Endothelial cell of umbilical vein (primary cell): ENCODE data around the gene GPR160. TPM values are rescaled to one million over a fixed set of nuclear protein-coding genes. Genes with fewer than 3 reads are reported as not detected.

Source experiments
- BruUV-seq: library from RNA; stranded (reverse); fragments of 400-500 nt; replicated peaks from 2 replicates; lab custom pipeline; 2021; lab: Mats Ljungman, UMichigan
- CTCF ChIA-PET: fragments of 300-600, 350-600 bp; sonication (Branson Sonifier 250); formaldehyde crosslinking; loops from one replicate; lab custom pipeline; 2021; ENCODE audit warnings: antibody characterized with exemption, inconsistent platforms; lab: Charles Lee
- POLR2A ChIA-PET: fragments of 300-600, 350-600 bp; sonication (Branson Sonifier 250); formaldehyde crosslinking; loops from one replicate; lab custom pipeline; 2021; ENCODE audit warnings: antibody characterized with exemption, inconsistent platforms; lab: Charles Lee
- DNase-seq: peaks from one replicate; pipeline ENCODE4 v3.0.0-alpha.2; 2011; ENCODE audit warnings: low read depth, low spot score
- FAIRE-seq: peaks from 2 replicates; lab custom pipeline; 2011; peaks lifted over from hg19 to GRCh38; lab: Jason Lieb, UNC
- H2AFZ ChIP-seq: 2 replicates; pipeline ENCODE4 v1.6.0; 2012; ENCODE audit warnings: low read depth, low read length, control low read depth, inconsistent platforms
- H3K27ac ChIP-seq: 2 replicates; pipeline ENCODE4 v1.5.1; 2011; ENCODE audit warnings: low read depth, mild to moderate bottlenecking, control low read depth, low read length, moderate library complexity; ENCODE audit not compliant: insufficient read depth
- H3K27me3 ChIP-seq, 2 experiments: 2 replicates each; pipeline versions ENCODE4 v1.6.0 to v1.6.1; 2011; ENCODE audit warnings: low read length in 2 of 2, mixed read lengths in 1 of 2; ENCODE audit not compliant: control insufficient read depth in 2 of 2, insufficient read depth in 2 of 2
- H3K36me3 ChIP-seq, 2 experiments: 2 replicates in 1 of 2; 3 replicates in 1 of 2; pipeline ENCODE4 v1.5.1; 2011; ENCODE audit warnings: low read length in 2 of 2, mild to moderate bottlenecking in 1 of 2, moderate library complexity in 1 of 2; ENCODE audit not compliant: control insufficient read depth in 2 of 2, insufficient read depth in 2 of 2; ENCODE audit errors: extremely low read depth in 1 of 2
- H3K4me1 ChIP-seq: 3 replicates; pipeline ENCODE4 v1.5.1; 2011; ENCODE audit warnings: mild to moderate bottlenecking, low read length; ENCODE audit not compliant: control insufficient read depth, insufficient read depth; ENCODE audit errors: extremely low read depth
- H3K4me2 ChIP-seq: 2 replicates; pipeline ENCODE4 v1.6.1; 2011; ENCODE audit warnings: low read length, control low read depth, mixed read lengths; ENCODE audit not compliant: insufficient read depth
- H3K4me3 ChIP-seq, 3 experiments: fragments of 200-600 bp in 1 of 3; sonication (generic), shearing (Covaris generic) in 1 of 3; replicated peaks in 1 of 3; 2 replicates each; pipeline ENCODE4 v1.5.1; 2011 to 2016; ENCODE audit warnings: control low read depth in 3 of 3, low read length in 3 of 3, mild to moderate bottlenecking in 2 of 3, inconsistent platforms in 1 of 3, low read depth in 1 of 3, moderate library complexity in 1 of 3; ENCODE audit not compliant: insufficient read depth in 1 of 3
- H3K79me2 ChIP-seq: 2 replicates; pipeline ENCODE4 v1.6.0; 2012; ENCODE audit warnings: low read length, inconsistent platforms; ENCODE audit not compliant: control insufficient read depth, insufficient read depth
- H3K9ac ChIP-seq: replicated peaks from 2 replicates; pipeline ENCODE3; 2011; ENCODE audit warnings: low read length, control low read depth; ENCODE audit not compliant: insufficient read depth; ENCODE audit errors: extremely low read depth
- H3K9me1 ChIP-seq: replicated peaks from 3 replicates; pipeline ENCODE4 v1.6.0; 2011; ENCODE audit warnings: mild to moderate bottlenecking, low read length; ENCODE audit not compliant: control insufficient read depth, insufficient read depth; ENCODE audit errors: extremely low read depth
- H3K9me3 ChIP-seq: replicated peaks from 2 replicates; pipeline ENCODE4 v1.5.1; 2012; ENCODE audit warnings: low read length, inconsistent platforms; ENCODE audit not compliant: control insufficient read depth, insufficient read depth
- H4K20me1 ChIP-seq: replicated peaks from 2 replicates; pipeline ENCODE3; 2011; ENCODE audit warnings: mild to moderate bottlenecking, low read length; ENCODE audit not compliant: control insufficient read depth, insufficient read depth; ENCODE audit errors: extremely low read depth
- EZH2 ChIP-seq: IDR thresholded peaks from 2 replicates; pipeline ENCODE4 v1.6.1; 2012; ENCODE audit warnings: borderline replicate concordance, low read depth, mild to moderate bottlenecking, moderate library complexity, low read length, inconsistent platforms; ENCODE audit not compliant: severe bottlenecking
- FOS ChIP-seq: IDR thresholded peaks from 2 replicates; pipeline ENCODE4 v1.6.1; 2011; ENCODE audit warnings: mild to moderate bottlenecking, low read length, moderate library complexity, borderline replicate concordance; ENCODE audit not compliant: insufficient read depth
- GATA2 ChIP-seq: IDR thresholded peaks from 2 replicates; pipeline ENCODE4 v1.7.0; 2011; ENCODE audit warnings: low read depth, mild to moderate bottlenecking, moderate library complexity, mixed read lengths, low read length; ENCODE audit not compliant: insufficient read length, insufficient read depth
- JUN ChIP-seq: IDR thresholded peaks from 2 replicates; pipeline ENCODE4 v1.6.1; 2011; ENCODE audit warnings: borderline replicate concordance, low read depth; ENCODE audit not compliant: insufficient read length, insufficient read depth
- MAX ChIP-seq: IDR thresholded peaks from 2 replicates; pipeline ENCODE4 v1.6.1; 2011; ENCODE audit not compliant: insufficient read depth, insufficient read length
- MYC ChIP-seq: IDR thresholded peaks from one replicate; pipeline ENCODE4 v1.6.1; 2011; ENCODE audit warnings: mild to moderate bottlenecking, low read depth, low read length
- POLR2A ChIP-seq: IDR thresholded peaks from 2 replicates; pipeline ENCODE4 v1.6.1; 2012; ENCODE audit warnings: low read depth, mild to moderate bottlenecking, control low read depth, low read length
- POLR2AphosphoS5 ChIP-seq: IDR thresholded peaks from 2 replicates; pipeline ENCODE4 v1.6.1; 2012; ENCODE audit warnings: low read depth, mild to moderate bottlenecking, control low read depth, low read length, moderate library complexity; ENCODE audit not compliant: insufficient read depth
- dilution Hi-C: fragments of 300-500 bp; cut with MboI; formaldehyde crosslinking; loops from one replicate; pipeline ENCODE4 v1.15.0; 2019; ENCODE audit warnings: low sequenced_read_pairs; ENCODE audit not compliant: extremely low pct_ligation_motif_present
- intact Hi-C: fragments of 100-400 bp; cut with micrococcal nuclease; formaldehyde crosslinking; loops from one replicate; pipeline ENCODE4 v1.10.0; 2022
- polyA plus RNA-seq, 4 experiments: library from polyadenylated mRNA; depleted of rRNA in 3 of 4; stranded (reverse) in 3 of 4; unstranded in 1 of 4; fragments of >200 nt; gene quantifications; 2 replicates each; pipeline versions ENCODE4 v1.2.1 to v1.2.3, GENCODE V29; 2011 to 2012; ENCODE audit warnings: missing spikeins in 1 of 4
- total RNA-seq: library from RNA; stranded (reverse); gene quantifications from 2 replicates; pipeline ENCODE4 v1.2.3, GENCODE V29; 2021
- TF ChIP-seq, protein P1 (sequence below), 2 donors: IDR thresholded peaks; 1 replicate in 1 of 2; 2 replicates in 1 of 2; pipeline ENCODE4 v1.5.1; 2011; ENCODE audit warnings: low read length in 2 of 2, mild to moderate bottlenecking in 2 of 2, moderate library complexity in 2 of 2, control low read depth in 1 of 2, inconsistent platforms in 1 of 2, low read depth in 1 of 2; ENCODE audit not compliant: insufficient read depth in 1 of 2; ENCODE audit errors: extremely low read depth in 1 of 2

GPR160 gene
- total and polyA plus RNA-seq, 2 donors (not counting 3 experiments of a cell fraction or from before 2014, with no cell fraction given): 0.39 to 1.3 TPM

DNA sequence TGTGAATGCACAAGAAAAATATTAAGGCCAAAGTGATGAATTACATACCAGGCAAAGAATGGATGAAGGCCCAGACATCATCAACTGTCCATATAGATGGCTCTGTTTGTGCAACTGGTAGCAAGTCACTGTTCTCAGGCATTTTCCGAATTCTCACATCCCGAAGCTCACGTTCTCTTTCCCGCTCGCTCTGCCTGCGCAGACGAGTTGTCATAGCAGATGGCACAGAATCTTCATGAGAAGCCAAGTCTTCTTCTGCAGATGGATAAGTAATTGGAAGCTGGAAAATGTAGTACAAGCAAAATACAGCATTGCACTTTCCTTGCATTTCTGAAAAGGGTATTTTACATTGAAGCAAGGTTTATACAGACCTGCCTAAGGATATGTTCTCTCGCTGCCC lies 64.6 kb downstream of the GPR160 start:
- DNase-seq (no peak), FAIRE-seq (no peak)
- Histone ChIP-seq H3K4me1 (no peaks in the 10 kb centered on the region), H3K4me2 (no peak overlapping the region), H2AFZ (no peak overlapping the region), H3K36me3 (peaks cover 6 to 25% of the 10 kb centered on the region in 2 experiments), H3K79me2 (no peaks in the 10 kb centered on the region), H3K9me1 (no peaks in the 10 kb centered on the region), H3K9ac (no peak overlapping the region), H3K27ac (no peak overlapping the region), H3K27me3 (no peaks in the 10 kb centered on the region), H3K9me3 (no peaks in the 10 kb centered on the region), H4K20me1 (no peaks in the 10 kb centered on the region), H3K4me3 (no peak overlapping the region)
- TF ChIP-seq EZH2: no peak
- TF ChIP-seq, protein P1, sequence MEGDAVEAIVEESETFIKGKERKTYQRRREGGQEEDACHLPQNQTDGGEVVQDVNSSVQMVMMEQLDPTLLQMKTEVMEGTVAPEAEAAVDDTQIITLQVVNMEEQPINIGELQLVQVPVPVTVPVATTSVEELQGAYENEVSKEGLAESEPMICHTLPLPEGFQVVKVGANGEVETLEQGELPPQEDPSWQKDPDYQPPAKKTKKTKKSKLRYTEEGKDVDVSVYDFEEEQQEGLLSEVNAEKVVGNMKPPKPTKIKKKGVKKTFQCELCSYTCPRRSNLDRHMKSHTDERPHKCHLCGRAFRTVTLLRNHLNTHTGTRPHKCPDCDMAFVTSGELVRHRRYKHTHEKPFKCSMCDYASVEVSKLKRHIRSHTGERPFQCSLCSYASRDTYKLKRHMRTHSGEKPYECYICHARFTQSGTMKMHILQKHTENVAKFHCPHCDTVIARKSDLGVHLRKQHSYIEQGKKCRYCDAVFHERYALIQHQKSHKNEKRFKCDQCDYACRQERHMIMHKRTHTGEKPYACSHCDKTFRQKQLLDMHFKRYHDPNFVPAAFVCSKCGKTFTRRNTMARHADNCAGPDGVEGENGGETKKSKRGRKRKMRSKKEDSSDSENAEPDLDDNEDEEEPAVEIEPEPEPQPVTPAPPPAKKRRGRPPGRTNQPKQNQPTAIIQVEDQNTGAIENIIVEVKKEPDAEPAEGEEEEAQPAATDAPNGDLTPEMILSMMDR (IDR thresholded peaks at IDR 0.05; ENCODE audit: extremely low read depth in 1 of 2, insufficient read depth in 1 of 2, low read depth in 1 of 2, low read length in 2 of 2): no peak
- no peak for TF ChIP-seq FOS
- BruUV-seq: no TSS peak
- ChIA-PET CTCF (no interaction called here), POLR2A (no interaction called here)
- intact Hi-C loops (no loop called here), dilution Hi-C loops (no loop called here)

- Histone ChIP-seq H3K9me1 (no peaks in the 10 kb centered on the region), H3K9ac (no peak overlapping the region), H3K79me2 (peaks cover 3% of the 10 kb centered on the region), H3K9me3 (no peaks in the 10 kb centered on the region), H3K27ac (no peak overlapping the region), H2AFZ (no peak overlapping the region), H3K4me3 (no peak overlapping the region), H3K36me3 (peaks cover 2 to 5% of the 10 kb centered on the region in 2 experiments), H3K4me1 (peaks cover 10% of the 10 kb centered on the region), H4K20me1 (no peaks in the 10 kb centered on the region), H3K27me3 (no peaks in the 10 kb centered on the region), H3K4me2 (no peak overlapping the region)
- no peak for DNase-seq
- BruUV-seq: no TSS peak
- no peak for FAIRE-seq
- TF ChIP-seq MYC (no peak), JUN (no peak), GATA2 (no peak), POLR2A (no peak), MAX (no peak), POLR2AphosphoS5 (no peak), FOS (no peak), EZH2 (no peak)
- TF ChIP-seq, protein P1 (IDR thresholded peaks at IDR 0.05; ENCODE audit: extremely low read depth in 1 of 2, insufficient read depth in 1 of 2, low read depth in 1 of 2, low read length in 2 of 2): no peak
- dilution Hi-C loops (no loop called here), intact Hi-C loops (no loop called here)
- POLR2A ChIA-PET: interaction anchor here (0.5 kb wide), 1 partner anchor 21 kb away, joined by 3 read pairs; no protein-coding TSS in a partner anchor
- CTCF ChIA-PET: no interaction called here
Measured at GRCh38 chr3:170107941-170108340, 70.1 kb downstream of the GPR160 start.
